Tibial artery (tissue), 4 donors: ENCODE data around the gene ALPI.

Source experiments
- DNase-seq, 2 donors: peaks; one replicate each; pipeline ENCODE4 v3.0.0-alpha.2; 2019
- H3K27ac ChIP-seq, 2 donors: fragments of 200-600 bp; sonication (generic) in 1 of 2; 1 replicate in 1 of 2; 2 replicates in 1 of 2; pipeline ENCODE4 v1.5.1; 2018 to 2019; ENCODE audit warnings: mild to moderate bottlenecking in 1 of 2
- H3K27me3 ChIP-seq, 2 donors: fragments of 200-600 bp; sonication (generic) in 1 of 2; one replicate each; pipeline versions ENCODE4 v1.5.1 to v1.6.0; 2016 to 2019
- H3K36me3 ChIP-seq, 3 donors: fragments of 200-600 bp; sonication (generic) in 2 of 3; one replicate each; pipeline ENCODE4 v1.5.1; 2016 to 2019; ENCODE audit warnings: mild to moderate bottlenecking in 2 of 3
- H3K4me1 ChIP-seq, 4 donors: fragments of 200-600 bp; sonication (generic) in 2 of 4; 1 replicate in 3 of 4; 2 replicates in 1 of 4; pipeline ENCODE4 v1.5.1; 2016 to 2019
- H3K4me3 ChIP-seq, 2 donors: fragments of 200-600 bp; sonication (generic) in 1 of 2; 1 replicate in 1 of 2; 2 replicates in 1 of 2; pipeline ENCODE4 v1.5.1; 2018 to 2019; ENCODE audit warnings: mild to moderate bottlenecking in 2 of 2
- H3K9me3 ChIP-seq, 3 donors: fragments of 200-600 bp; sonication (generic) in 1 of 3; one replicate each; pipeline ENCODE4 v1.5.1; 2016 to 2019
- CTCF ChIP-seq, 2 experiments: fragments of 200-600 bp in 1 of 2; fragments of 450-650 bp in 1 of 2; IDR thresholded peaks; one replicate each; pipeline ENCODE4 v1.5.1; 2017 to 2019; ENCODE audit warnings: antibody characterized with exemption in 2 of 2, mild to moderate bottlenecking in 1 of 2, moderate library complexity in 1 of 2
- intact Hi-C: fragments of 100-400 bp; cut with DNase I; formaldehyde crosslinking; loops from one replicate; pipeline ENCODE4 v1.15.0; 2023; ENCODE audit warnings: low total_unique reads

ALPI gene

GRCh38 chr2:232482301-232483238 lies 26.6 kb downstream of the ALPI start:
- Histone ChIP-seq H3K4me3 (no peak overlapping the region), H3K27ac (no peak overlapping the region), H3K27me3 (peaks cover 0 to 86% of the 10 kb centered on the region in 2 donors), H3K9me3 (no peaks in the 10 kb centered on the region), H3K4me1 (peaks cover 0 to 24% (median 13%) of the 10 kb centered on the region in 4 donors), H3K36me3 (no peaks in the 10 kb centered on the region)
- no peak for TF ChIP-seq CTCF (IDR thresholded peaks at IDR 0.05)
- DNase-seq = peak in 1 of 2 donors; percentile 48
- intact Hi-C loops = no loop called here

- Histone ChIP-seq H3K4me3 (no peak overlapping the region), H3K9me3 (no peaks in the 10 kb centered on the region), H3K27me3 (peaks cover 0 to 94% of the 10 kb centered on the region in 2 donors), H3K4me1 (peaks cover 0 to 25% (median 15%) of the 10 kb centered on the region in 4 donors), H3K27ac (no peak overlapping the region), H3K36me3 (no peaks in the 10 kb centered on the region)
- TF ChIP-seq CTCF (IDR thresholded peaks at IDR 0.05) = no peak
- DNase-seq = peak in 1 of 2 donors; percentile 27
- intact Hi-C loops = no loop called here
Observed at GRCh38 chr2:232483311-232483922, 27.5 kb downstream of the ALPI start.

- intact Hi-C loops = no loop called here
- peak in 1 of 2 donors; percentile 49 for DNase-seq
- no peak for TF ChIP-seq CTCF (IDR thresholded peaks at IDR 0.05)
- no peak overlapping the region for H3K27ac ChIP-seq
- H3K27me3 ChIP-seq = peaks cover 0 to 99% of the 10 kb centered on the region in 2 donors
- no peaks in the 10 kb centered on the region for H3K36me3 ChIP-seq
- no peaks in the 10 kb centered on the region for H3K9me3 ChIP-seq
- no peak overlapping the region for H3K4me3 ChIP-seq
- peaks cover 0 to 25% (median 15%) of the 10 kb centered on the region in 4 donors for H3K4me1 ChIP-seq
Observed at GRCh38 chr2:232483923-232484627, 28.1 kb downstream of the ALPI start.

- TF ChIP-seq CTCF (IDR thresholded peaks at IDR 0.05) = no peak
- DNase-seq = peak in 1 of 2 donors; percentile 33
- intact Hi-C loops = no loop called here
- Histone ChIP-seq H3K27ac (no peak overlapping the region), H3K4me3 (no peak overlapping the region), H3K36me3 (no peaks in the 10 kb centered on the region), H3K4me1 (peaks cover 0 to 25% (median 15%) of the 10 kb centered on the region in 4 donors), H3K27me3 (peaks cover 0 to 98% of the 10 kb centered on the region in 2 donors), H3K9me3 (no peaks in the 10 kb centered on the region)
Observed at GRCh38 chr2:232484628-232485347, 28.8 kb downstream of the ALPI start.

GRCh38 chr2:232485348-232485756 lies 29.4 kb downstream of the ALPI start:
- no peak for DNase-seq
- intact Hi-C loops = no loop called here
- H3K9me3 ChIP-seq = no peaks in the 10 kb centered on the region
- no peaks in the 10 kb centered on the region for H3K36me3 ChIP-seq
- TF ChIP-seq CTCF (IDR thresholded peaks at IDR 0.05) = no peak
- peaks cover 0 to 96% of the 10 kb centered on the region in 2 donors for H3K27me3 ChIP-seq
- peaks cover 0 to 25% (median 15%) of the 10 kb centered on the region in 4 donors for H3K4me1 ChIP-seq
- H3K27ac ChIP-seq = no peak overlapping the region
- H3K4me3 ChIP-seq = no peak overlapping the region
